ENCODE data around the gene NANOS1.

- TF ChIP-seq CTCF (IDR thresholded peaks at IDR 0.05; ENCODE audit: control extremely low read depth in 1 of 3, insufficient read depth in 1 of 3, low read depth in 1 of 3, low read length in 3 of 3) (no peak), EZH2 (IDR thresholded peaks at IDR 0.05; ENCODE audit: low read depth, low read length, severe bottlenecking) (no peak), EP300 (IDR thresholded peaks at IDR 0.05; ENCODE audit: borderline replicate concordance in 1 of 2, low read depth in 2 of 2, low read length in 2 of 2) (no peak), POLR2AphosphoS5 (IDR thresholded peaks at IDR 0.05; ENCODE audit: low read depth, low read length) (no peak), KDM1A (IDR thresholded peaks at IDR 0.05; ENCODE audit: borderline replicate concordance, low read length) (no peak), CBX8 (IDR thresholded peaks at IDR 0.05; ENCODE audit: borderline replicate concordance, low read depth, low read length) (no peak), POLR2A (IDR thresholded peaks at IDR 0.05; ENCODE audit: control extremely low read depth in 1 of 2, low read depth in 2 of 2, low read length in 2 of 2) (no peak), TAF1 (IDR thresholded peaks at IDR 0.05; ENCODE audit: low read depth, low read length) (no peak)
These were observed 49.1 kb downstream of the NANOS1 start for GRCh38 chr10:119078422-119079179.
